T-helper 1 cell (primary cell): ENCODE measurements around the gene GREB1.

Experiments
- DNase-seq, 5 donors: peaks; one replicate each; pipeline ENCODE4 v3.0.0-alpha.2; 2012 to 2020

The GREB1 gene

DNA sequence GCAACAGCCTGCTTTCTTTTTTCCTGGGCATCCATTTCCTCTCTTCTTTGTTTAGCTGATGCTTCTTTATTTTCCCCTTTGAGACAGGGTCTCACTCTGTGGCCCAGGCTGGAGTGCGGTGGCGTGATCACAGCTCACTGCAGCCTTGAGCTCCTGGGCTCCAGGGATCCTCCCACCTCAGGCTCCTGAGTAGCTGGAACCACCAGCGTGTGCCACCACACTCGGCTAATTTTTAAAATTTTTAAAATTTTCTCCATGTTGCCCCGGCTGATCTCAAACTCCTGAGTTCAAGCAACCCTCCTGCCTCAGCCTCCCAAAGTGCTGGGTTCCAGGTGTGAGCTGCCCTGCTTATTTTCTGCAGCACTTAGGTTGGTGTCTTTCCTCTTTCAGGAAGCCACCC, 77.4 kb downstream of the GREB1 start:
- DNase-seq = no peak

DNA sequence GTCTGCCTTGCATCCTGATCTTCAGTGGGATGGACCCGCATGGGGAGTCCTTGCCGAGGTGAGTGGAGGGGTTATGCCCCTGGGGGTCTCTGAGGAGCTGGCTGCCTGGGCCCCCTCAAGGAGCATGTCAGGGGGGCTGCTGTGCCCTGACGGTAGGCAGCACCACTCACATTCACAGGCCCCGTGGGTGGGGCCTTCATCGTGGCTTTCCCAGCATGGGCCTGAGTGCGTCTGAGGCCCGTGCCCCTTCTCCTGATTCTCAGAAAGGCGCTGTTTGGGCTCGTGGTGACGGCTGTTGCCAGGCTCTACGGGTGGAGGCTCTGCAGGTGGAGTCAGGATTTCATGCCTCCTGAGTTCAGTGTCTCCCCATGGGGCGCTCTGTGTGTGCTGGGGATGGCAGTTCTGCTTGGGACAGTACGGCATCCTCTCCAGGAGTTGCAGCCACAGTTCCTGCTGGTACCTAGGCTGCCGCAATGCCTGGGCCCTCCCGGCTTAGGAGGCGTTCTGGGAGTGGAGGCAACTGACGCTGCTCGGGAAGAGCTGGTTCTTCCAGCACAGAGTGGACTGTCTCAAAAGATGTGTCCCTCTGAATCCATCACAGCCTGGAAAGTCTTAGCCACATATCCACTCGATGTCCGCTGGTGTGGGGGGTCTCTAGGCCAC, 78.8 kb downstream of the GREB1 start:
- DNase-seq = no peak

DNA sequence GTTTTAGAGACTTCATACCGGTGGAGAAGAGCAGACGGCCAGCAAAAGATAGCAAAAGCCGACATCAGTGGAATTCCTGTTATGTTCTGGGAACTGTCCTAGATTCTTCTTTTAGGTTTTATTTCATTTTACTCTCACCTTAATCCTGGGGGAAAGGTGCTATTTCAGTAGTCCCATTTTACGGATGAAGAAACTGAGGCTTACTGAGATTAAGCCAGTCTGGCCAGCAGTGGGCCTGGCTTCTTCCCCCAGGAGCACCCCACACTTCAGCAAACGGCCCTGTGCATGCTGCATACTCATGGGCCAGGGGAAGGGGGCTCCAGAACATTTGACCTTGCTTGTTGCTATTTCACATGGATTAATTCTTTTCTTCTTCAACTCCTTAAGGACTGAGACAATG, 79.5 kb downstream of the GREB1 start:
- no peak for DNase-seq

DNA sequence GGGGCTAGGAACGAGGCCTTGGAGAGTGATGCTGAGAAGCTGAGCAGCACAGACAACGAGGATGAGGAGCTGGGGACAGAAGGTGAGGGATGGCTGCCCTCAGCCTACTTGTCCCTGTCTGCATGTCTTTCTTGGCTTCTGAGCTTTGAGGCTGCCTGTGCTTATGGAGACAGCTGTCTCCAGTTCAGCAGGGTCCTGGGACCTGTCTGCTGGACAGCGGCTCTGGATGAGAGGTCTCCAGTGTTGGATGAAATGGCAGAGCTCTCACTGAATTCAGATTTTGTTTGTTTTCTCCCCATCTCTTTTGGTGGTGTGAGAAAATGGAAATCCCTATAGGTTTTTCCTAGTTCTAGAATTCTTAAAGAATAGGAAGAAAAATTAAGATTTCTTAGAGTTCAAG, 81.4 kb downstream of the GREB1 start:
- DNase-seq = no peak

DNA sequence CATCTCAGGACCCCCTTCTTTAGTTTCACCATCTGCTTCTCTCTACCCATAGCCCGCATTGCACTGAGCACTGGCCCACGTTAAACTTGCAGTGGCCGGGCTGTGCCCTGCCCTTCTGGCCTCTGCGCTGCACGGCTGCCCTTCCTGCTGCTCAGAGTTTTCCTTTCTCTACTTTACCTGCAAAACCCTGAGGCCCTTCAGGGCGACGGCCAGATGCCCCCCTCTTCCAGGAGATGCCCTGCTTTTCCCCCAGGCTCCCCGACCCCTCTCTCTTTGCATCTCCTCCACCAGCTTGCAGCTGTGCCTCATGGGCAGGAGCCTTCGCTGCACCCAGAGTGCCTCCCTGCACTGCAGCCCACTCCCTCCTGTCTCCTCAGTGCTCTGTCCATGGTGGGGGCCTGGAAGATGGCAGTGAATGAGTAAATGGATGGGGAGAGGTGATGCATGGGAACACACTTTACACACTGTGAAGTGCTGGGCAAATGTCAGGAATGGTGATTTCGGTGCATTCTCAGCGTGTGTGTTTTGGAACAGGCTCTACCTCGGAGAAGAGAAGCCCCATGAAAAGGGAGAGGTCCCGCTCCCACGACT, 82.3 kb downstream of the GREB1 start:
- no peak for DNase-seq

DNA sequence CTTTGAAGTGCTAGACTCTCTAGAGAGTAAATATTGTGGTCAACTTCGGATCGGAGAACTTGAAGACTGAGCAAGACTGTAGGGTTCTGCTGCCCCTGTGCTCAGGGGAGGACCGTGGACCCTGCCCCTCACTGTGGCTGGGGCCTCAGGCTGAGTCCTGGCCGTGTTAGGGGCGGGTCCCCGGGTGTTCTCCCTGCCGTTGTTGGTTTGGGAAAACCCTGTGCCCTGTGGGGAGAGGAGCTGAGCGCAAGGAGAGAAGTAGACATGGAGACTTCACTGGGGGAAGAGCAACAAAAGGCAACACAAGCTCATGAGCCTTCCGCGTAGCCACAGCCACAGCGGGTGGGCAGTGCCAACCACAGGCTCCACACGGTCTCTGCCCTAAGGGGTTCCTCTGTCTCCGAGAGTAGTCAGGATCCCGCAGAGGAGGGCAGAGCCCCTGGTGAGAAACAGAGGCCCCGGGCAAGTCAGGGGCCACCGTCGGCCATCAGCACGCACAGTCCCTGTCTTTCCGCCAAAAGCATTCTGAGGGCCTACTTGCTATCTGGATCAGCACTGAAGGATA, 83.1 kb downstream of the GREB1 start:
- no peak for DNase-seq

DNA sequence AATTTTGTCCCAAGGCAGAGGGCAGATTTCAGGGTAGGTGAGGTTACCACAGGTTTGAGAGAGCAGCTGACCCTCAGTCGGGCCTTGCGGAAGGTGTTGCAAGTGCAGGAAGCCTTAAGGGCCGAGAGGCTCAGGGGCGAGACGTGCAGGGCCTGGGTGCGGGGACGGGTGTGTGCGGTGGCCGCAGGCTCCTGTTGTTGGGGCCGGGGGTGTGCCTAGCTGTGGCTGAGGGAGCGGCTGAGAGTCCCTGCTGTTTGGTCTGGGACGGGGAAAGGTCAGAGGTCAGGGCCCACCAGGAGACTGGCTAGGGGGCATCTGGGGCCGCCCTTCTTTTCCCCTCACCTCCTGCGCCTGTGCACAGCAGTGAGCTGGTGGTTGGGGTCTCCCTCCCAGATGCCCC, 83.7 kb downstream of the GREB1 start:
- DNase-seq = no peak

DNA sequence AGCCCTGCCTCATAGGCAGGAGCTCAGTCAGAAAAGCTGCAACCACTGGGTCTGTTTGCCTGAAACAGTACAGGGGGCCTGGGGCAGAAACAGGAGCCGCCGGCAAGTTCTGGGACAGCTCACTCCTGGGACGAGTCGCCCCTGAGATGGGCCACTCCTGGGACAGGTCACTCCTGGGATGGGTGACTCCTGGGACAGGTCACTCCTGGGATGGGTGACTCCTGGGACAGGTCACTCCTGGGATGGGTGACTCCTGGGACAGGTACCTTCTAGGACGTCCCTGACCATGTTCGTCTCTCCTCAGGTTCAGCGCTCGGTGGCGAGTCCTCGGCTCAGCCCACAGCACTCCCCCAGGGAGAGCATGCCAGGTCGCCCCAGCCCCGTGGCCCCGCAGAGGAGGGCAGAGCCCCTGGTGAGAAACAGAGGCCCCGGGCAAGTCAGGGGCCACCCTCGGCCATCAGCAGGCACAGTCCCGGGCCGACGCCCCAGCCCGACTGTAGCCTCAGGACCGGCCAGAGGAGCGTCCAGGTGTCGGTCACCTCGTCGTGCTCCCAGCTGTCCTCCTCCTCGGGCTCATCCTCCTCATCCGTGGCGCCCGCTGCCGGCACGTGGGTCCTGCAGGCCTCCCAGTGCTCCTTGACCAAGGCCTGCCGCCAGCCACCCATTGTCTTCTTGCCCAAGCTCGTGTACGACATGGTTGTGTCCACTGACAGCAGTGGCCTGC, 84.3 kb downstream of the GREB1 start:
- no peak for DNase-seq

DNA sequence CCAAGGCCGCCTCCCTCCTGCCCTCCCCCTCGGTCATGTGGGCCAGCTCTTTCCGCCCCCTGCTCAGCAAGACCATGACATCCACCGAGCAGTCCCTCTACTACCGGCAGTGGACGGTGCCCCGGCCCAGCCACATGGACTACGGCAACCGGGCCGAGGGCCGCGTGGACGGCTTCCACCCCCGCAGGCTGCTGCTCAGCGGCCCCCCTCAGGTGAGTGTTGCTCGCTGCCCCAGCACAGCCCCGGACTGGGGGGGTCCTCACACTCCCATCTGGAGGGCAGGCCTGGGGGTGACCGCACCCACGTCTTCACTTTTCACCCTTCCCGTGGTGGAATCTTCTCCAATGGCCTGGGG, 84.8 kb downstream of the GREB1 start:
- no peak for DNase-seq

DNA sequence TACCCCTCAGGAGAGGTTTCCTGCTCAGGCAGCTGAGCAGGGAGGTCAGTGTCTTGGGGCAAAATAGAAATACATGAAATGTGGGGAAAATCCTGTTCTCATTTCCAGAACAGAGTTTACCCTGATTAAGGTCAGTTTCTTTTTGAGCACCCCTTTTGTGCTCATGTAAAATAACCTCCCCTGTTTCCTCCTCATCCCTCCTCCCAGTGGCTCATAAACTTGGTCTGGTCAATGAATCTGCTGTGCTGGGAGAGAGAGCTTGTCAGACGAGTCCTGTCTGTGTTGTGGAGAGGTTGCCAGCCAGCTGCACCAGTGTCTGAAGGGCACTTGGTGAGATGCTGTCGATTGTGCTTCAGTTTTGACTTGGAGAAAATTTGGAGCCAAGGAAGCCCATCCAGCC, 87.6 kb downstream of the GREB1 start:
- DNase-seq = no peak

DNA sequence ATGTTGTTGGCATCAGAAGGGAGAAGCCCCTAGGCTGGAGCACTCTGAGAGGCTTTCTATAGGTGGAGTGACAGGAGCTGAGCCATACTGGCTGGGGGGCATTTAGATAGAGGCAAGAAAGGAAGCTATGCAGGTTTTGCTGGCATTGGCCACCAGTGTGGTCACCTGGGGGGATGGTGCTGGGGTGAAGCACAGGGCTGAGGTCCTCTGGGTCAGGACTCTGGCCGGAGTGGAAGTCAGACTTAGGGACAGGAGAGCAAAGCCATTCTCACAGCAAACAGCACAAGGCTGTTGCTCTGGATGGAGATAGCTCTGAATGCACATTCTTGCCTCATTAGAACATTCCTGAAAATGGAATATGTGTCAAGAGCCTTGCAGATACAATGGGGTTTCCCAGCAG, 88.8 kb downstream of the GREB1 start:
- no peak for DNase-seq

DNA sequence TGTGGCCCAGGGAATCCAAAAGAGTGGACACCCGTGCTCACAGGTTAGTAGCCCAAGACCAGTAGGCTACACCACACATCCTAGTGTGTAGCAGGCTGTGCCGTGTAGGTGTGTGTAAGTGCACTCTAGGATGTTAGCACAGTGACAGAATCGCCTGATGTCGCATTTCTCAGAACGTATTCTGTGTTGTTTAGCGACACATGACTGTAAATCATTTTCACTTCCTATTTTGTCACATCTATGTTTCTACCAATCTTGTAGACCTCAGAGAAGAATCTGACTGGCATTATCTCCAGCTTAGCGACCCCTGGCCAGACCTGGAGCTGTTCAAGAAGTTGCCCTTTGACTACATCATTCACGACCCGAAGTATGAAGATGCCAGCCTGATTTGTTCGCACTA, 91.0 kb downstream of the GREB1 start:
- DNase-seq = no peak

DNA sequence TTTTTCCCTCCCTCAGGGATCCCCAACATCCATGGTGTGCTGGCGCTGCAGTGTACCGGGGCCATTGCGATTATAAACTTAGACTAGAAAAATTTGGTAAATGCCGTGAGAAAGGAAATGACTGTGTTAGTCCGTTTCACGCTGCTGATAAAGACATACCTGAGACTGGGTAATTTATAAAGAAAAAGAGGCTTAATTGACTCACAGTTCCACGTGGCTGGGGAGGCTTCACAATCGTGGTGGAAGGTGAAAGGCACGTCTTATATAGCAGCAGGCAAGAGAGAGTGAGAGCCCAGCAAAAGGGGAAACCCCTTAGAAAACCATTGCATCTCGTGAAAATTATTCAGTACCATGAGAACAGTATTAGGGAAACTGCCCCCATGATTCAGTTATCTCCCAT, 91.8 kb downstream of the GREB1 start:
- no peak for DNase-seq

DNA sequence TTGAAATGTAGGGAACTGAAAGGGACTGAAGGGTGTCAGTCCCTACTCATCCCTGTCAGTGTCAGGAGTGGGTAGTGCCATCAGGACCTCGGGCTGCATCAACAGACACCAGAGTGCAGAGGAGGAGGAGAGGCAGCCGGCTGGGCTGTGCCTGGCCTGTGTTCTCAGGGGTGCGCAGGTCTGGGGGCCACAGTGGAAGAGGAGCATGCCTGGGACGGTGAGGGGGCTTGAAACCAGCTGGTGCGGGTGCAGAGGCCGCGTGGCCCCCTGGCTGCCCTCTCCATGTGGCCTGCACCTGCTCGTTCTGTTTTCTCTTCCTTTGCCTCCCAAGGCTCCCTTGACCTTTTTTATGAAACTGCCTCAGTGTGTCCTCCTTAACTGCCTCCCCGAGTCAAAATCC, 94.8 kb downstream of the GREB1 start:
- DNase-seq = no peak

DNA sequence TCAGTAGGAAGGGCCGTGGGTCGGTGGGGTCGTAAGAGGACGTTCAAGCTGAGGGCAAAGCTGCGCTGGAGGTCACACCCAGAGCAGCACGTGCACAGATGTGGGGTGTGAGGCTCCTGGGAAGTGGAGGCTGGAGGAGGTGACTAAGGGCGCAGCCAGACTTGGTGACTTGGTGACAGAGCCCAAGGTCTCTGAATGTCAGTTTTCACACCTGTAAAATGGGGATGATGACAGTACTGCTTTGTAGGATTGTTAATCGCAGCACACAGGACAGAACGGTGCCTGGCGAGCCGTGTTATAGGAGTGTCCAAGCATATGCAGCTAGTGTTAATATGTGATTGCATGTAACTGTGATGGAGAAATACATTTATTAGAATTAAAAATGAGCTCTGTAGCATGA, 95.4 kb downstream of the GREB1 start:
- no peak for DNase-seq

DNA sequence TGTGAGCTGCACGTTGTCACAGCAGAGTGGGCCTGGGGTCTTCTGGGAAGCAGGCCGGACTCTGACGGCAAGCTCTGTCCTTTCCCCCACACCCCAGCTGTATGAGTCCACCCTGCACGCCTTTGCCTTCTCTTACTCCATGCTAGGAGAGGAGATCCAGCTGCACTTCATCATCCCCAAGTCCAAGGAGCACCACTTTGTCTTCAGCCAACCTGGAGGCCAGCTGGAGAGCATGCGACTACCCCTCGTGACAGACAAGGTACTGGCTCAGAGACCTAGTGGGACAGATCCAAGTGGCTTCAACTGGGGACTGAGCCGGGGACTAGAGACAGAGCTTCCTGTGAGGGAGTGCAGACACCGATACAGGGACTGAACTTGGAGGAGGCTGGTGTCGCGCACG, 96.0 kb downstream of the GREB1 start:
- DNase-seq = no peak

DNA sequence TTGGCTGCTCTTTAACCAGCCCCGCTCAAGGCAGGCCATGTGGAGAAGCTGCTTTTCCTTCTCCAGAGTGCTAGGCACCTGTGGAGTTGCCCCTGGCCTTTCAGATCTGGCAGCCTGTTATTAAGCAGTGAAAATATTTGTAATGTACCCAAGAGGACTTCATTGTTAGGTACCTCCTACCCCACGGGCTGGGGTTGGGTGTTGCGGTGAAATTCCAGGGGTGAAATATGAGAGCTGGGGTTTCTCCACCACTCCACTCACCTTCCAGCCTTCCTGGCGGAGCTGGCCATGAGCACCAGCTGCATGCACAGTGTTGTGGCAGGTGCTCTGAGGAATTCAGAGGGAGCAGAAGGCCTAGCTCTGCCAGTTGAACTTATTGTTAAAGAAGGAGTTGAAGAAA, 97.0 kb downstream of the GREB1 start:
- DNase-seq = no peak

DNA sequence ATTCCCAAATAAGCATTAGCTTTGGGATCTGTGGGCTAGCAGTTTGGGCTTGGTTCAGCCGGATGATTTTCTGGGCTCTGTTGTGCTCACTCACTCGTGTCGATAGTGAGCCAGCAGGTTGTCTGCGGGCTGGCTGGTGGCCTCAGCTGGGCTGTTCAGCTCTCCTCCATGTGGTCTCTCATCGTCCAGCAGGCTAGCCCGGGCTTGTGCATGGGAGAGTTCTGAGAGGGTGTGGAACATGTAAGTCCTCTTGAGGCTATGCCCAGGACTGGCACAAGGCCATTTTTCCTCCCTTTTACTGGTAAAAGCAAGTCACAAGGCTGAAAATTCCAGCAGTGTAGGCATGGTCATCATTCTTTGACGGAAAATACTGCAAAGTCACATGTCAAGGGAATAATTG, 97.6 kb downstream of the GREB1 start:
- DNase-seq = no peak

DNA sequence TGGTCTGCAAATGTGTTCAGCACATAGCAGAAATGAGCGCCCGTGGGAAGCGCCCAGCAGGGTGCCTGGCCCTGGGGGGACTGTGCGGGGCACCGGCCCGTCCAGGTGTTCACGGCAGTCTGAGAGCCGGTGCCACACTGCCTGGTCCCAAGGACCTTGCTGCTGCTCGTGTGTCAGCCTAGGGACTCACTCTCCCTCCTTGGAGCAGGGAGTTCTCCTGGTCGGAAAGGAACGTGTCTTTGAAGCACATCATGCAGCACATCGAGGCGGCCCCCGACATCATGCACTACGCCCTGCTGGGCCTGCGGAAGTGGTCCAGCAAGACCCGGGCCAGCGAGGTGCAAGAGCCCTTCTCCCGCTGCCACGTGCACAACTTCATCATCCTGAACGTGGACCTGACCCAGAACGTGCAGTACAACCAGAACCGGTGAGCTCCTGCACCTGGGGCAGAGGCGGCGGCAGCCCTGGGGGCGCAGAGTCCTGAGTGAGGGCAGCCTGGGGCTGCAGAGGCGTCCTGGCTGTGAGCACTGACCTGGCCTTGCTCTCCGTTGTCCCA, 100.2 kb downstream of the GREB1 start:
- DNase-seq = no peak

DNA sequence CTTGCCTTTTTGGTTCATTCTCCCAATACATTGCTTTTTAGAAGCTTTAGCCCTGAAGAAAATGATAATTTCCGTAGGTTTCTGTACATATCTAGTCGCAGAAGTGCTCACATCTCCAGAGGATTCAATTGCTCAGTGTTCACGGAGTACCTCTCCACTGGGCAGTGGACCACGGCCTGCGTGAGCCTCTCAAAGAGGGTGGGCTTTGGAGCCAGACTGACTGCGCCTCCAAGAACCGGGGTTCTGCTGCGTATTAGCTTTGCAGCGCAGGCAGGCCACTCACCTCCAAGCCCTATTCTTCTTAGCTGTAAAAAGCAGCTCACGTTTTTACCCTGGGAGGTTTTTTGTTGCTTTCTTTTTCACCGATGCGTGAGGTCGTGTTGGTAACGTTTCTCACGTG, 100.7 kb downstream of the GREB1 start:
- no peak for DNase-seq

DNA sequence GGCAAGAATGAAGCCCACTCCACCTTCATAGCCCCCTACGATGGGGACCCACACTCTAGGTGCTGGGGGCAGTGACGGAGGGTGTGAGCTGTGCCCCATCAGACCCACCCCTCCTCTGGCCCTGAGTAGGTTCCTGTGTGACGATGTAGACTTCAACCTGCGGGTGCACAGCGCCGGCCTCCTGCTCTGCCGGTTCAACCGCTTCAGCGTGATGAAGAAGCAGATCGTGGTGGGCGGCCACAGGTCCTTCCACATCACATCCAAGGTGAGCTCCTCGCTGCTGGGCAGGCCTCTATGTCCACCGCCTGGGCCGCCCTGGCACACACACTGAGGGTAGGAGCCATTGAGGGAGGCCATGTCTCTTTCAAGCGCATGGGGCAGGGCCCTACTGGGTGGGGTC, 101.3 kb downstream of the GREB1 start:
- no peak for DNase-seq

DNA sequence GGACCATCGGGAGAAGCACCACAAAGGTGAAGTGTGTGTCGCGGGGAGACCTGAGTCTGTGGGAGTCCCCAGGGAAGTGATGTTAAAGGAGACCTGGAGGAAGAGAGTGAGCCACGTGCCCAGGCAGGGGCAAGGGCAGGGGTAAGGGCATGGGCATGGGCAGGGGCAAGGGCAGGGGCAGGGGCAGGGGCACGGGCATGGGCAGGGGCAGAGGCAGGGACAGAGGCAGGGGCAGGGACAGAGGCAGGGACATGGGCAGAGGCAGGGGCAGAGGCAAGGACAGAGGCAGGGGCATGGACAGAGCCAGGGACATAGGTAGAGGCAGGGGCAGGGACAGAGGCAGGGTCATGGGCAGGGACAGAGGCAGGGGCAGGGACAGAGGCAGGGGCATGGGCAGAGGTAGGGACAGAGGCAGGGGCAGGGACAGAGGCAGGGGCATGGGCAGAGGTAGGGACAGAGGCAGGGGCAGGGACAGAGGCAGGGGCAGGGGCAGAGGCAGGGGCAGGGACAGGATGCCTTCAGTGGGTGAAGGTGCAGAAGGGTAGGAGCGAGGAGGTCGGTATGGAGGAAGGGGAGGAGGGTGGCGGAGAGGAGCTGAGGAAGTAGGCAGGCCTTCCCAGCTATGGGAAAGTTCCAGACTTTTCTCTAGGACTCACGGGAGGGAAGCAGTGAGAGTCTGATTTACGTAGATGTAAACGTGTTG, 102.9 kb downstream of the GREB1 start:
- no peak for DNase-seq

DNA sequence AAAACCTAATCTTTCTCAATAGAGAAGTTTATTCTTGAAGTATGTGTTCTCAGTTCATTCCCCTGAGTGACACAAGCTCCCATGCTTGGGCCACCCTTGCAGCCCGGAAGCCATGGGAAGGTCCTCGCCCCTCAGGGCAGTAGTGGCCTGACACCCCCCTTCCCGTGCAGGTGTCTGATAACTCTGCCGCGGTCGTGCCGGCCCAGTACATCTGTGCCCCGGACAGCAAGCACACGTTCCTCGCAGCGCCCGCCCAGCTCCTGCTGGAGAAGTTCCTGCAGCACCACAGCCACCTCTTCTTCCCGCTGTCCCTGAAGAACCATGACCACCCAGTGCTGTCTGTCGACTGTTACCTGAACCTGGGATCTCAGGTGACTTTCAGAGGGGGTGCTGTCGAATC, 103.7 kb downstream of the GREB1 start:
- DNase-seq = no peak
